GM18907 (cell line): ENCODE measurements around the gene WDR82.

Source experiments
- ATAC-seq: cut with Tn5 transposase; IDR thresholded peaks from one replicate; pipeline ENCODE4 v1.9.1; 2021; ENCODE audit warnings: mild to moderate bottlenecking, moderate library complexity; ENCODE audit not compliant: unreplicated experiment

The WDR82 gene

GRCh38 chr3:52308308-52308707 is 29.9 kb upstream of the WDR82 start:
- ATAC-seq, result no peak

GRCh38 chr3:52306978-52307377 is 28.5 kb upstream of the WDR82 start:
- no peak for ATAC-seq

- no peak for ATAC-seq
Measured at GRCh38 chr3:52305926-52306325, 27.5 kb upstream of the WDR82 start.

- ATAC-seq, result no peak
Measured at GRCh38 chr3:52303811-52304210, 25.4 kb upstream of the WDR82 start.

GRCh38 chr3:52302426-52303145 is 24.1 kb upstream of the WDR82 start:
- no peak for ATAC-seq

GRCh38 chr3:52299879-52300611 is 21.6 kb upstream of the WDR82 start:
- ATAC-seq, result no peak

- ATAC-seq, result no peak
Measured at GRCh38 chr3:52299247-52299878, 20.9 kb upstream of the WDR82 start.

GRCh38 chr3:52298149-52299098 is 20.0 kb upstream of the WDR82 start:
- ATAC-seq, result no peak

- ATAC-seq, result no peak
Measured at GRCh38 chr3:52297242-52298148, 19.0 kb upstream of the WDR82 start.

- no peak for ATAC-seq
Measured at GRCh38 chr3:52295671-52296208, 17.3 kb upstream of the WDR82 start.

GRCh38 chr3:52294320-52295150 is 16.1 kb upstream of the WDR82 start:
- no peak for ATAC-seq

- no peak for ATAC-seq
Measured at GRCh38 chr3:52293491-52294319, 15.3 kb upstream of the WDR82 start.

- ATAC-seq, result no peak
Measured at GRCh38 chr3:52292247-52293065, 14.0 kb upstream of the WDR82 start.

- ATAC-seq, result no peak
Measured at GRCh38 chr3:52291508-52292181, 13.2 kb upstream of the WDR82 start.

- no peak for ATAC-seq
Measured at GRCh38 chr3:52290596-52291507, 12.4 kb upstream of the WDR82 start.
